Measurements from ENCODE around the gene PIK3CG. TPM values are rescaled to one million over a fixed set of nuclear protein-coding genes. Genes with fewer than 3 reads are reported as not detected.
A peak's percentile ranks its signal among the peaks of the same experiment; 100 is the strongest.

Gene PIK3CG
- total and polyA plus RNA-seq, 10 of the 15 experiments (the other 5 are each of a cell fraction or from before 2014, with no cell fraction given), result 0.79 to 7.6 (median 5.2) TPM

DNA sequence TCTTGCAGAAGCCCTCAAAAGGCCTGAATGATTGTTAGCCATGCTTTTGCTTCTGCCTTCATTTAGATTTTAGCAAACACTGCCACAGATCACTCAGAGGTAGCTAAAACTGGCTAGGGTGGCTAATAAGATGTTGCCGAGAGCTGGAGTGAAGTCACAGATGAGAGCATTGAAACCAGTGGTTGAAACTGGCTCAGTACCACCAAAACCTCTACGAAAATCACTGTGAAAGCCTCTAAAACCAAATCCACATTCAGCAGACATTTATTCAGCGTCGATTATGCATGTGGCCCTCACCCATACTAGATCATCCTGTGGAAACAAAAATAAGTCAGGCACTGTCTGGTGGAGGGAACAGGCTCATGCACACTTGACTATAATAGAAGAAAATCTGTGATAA, 50.8 kb downstream of the PIK3CG start (continued):
- TF ChIP-seq, protein P1, sequence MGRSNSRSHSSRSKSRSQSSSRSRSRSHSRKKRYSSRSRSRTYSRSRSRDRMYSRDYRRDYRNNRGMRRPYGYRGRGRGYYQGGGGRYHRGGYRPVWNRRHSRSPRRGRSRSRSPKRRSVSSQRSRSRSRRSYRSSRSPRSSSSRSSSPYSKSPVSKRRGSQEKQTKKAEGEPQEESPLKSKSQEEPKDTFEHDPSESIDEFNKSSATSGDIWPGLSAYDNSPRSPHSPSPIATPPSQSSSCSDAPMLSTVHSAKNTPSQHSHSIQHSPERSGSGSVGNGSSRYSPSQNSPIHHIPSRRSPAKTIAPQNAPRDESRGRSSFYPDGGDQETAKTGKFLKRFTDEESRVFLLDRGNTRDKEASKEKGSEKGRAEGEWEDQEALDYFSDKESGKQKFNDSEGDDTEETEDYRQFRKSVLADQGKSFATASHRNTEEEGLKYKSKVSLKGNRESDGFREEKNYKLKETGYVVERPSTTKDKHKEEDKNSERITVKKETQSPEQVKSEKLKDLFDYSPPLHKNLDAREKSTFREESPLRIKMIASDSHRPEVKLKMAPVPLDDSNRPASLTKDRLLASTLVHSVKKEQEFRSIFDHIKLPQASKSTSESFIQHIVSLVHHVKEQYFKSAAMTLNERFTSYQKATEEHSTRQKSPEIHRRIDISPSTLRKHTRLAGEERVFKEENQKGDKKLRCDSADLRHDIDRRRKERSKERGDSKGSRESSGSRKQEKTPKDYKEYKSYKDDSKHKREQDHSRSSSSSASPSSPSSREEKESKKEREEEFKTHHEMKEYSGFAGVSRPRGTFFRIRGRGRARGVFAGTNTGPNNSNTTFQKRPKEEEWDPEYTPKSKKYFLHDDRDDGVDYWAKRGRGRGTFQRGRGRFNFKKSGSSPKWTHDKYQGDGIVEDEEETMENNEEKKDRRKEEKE (IDR thresholded peaks at IDR 0.05), result no peak
- TF ChIP-seq FOXM1 (IDR thresholded peaks at IDR 0.05; ENCODE audit: low read depth, low read length), result peak; percentile 56; the same call in 1 of the 2 replicates
- TF ChIP-seq SUPT20H (IDR thresholded peaks at IDR 0.05; ENCODE audit: borderline replicate concordance, control insufficient read depth, low read depth, low read length), result no peak
- TF ChIP-seq, protein P2, sequence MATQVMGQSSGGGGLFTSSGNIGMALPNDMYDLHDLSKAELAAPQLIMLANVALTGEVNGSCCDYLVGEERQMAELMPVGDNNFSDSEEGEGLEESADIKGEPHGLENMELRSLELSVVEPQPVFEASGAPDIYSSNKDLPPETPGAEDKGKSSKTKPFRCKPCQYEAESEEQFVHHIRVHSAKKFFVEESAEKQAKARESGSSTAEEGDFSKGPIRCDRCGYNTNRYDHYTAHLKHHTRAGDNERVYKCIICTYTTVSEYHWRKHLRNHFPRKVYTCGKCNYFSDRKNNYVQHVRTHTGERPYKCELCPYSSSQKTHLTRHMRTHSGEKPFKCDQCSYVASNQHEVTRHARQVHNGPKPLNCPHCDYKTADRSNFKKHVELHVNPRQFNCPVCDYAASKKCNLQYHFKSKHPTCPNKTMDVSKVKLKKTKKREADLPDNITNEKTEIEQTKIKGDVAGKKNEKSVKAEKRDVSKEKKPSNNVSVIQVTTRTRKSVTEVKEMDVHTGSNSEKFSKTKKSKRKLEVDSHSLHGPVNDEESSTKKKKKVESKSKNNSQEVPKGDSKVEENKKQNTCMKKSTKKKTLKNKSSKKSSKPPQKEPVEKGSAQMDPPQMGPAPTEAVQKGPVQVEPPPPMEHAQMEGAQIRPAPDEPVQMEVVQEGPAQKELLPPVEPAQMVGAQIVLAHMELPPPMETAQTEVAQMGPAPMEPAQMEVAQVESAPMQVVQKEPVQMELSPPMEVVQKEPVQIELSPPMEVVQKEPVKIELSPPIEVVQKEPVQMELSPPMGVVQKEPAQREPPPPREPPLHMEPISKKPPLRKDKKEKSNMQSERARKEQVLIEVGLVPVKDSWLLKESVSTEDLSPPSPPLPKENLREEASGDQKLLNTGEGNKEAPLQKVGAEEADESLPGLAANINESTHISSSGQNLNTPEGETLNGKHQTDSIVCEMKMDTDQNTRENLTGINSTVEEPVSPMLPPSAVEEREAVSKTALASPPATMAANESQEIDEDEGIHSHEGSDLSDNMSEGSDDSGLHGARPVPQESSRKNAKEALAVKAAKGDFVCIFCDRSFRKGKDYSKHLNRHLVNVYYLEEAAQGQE (IDR thresholded peaks at IDR 0.05; ENCODE audit: low read depth, low read length), result no peak
- no peak for TF ChIP-seq JUND (IDR thresholded peaks at IDR 0.05; ENCODE audit: low read depth, low read length)
- no peak for TF ChIP-seq CREB1 (IDR thresholded peaks at IDR 0.05; ENCODE audit: low read depth)
- no peak for TF ChIP-seq KLF5 (IDR thresholded peaks at IDR 0.05; ENCODE audit: partially characterized antibody)
- 0 out of 2 replicates have a peak, but pooled peaks have one; percentile 44 for TF ChIP-seq PML (IDR thresholded peaks at IDR 0.05; ENCODE audit: low read length)
- TF ChIP-seq CHD2 (IDR thresholded peaks at IDR 0.05; ENCODE audit: borderline replicate concordance, low read depth, low read length), result no peak
- TF ChIP-seq PAX5 (IDR thresholded peaks at IDR 0.05; ENCODE audit: borderline replicate concordance, low read depth, low read length), result peak; percentile 96
- peak; percentile 83 for TF ChIP-seq BCL11A (IDR thresholded peaks at IDR 0.05; ENCODE audit: low read depth, low read length)
- TF ChIP-seq SMAD5 (IDR thresholded peaks at IDR 0.05; ENCODE audit: low read depth), result no peak
- TF ChIP-seq YY1 (IDR thresholded peaks at IDR 0.05; ENCODE audit: low read depth, low read length), result no peak
- TF ChIP-seq, protein P3, sequence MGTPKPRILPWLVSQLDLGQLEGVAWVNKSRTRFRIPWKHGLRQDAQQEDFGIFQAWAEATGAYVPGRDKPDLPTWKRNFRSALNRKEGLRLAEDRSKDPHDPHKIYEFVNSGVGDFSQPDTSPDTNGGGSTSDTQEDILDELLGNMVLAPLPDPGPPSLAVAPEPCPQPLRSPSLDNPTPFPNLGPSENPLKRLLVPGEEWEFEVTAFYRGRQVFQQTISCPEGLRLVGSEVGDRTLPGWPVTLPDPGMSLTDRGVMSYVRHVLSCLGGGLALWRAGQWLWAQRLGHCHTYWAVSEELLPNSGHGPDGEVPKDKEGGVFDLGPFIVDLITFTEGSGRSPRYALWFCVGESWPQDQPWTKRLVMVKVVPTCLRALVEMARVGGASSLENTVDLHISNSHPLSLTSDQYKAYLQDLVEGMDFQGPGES (IDR thresholded peaks at IDR 0.05), result no peak
- no peak for TF ChIP-seq TCF7 (IDR thresholded peaks at IDR 0.05; ENCODE audit: borderline replicate concordance)
- TF ChIP-seq NBN (IDR thresholded peaks at IDR 0.05), result no peak
- TF ChIP-seq MYB (IDR thresholded peaks at IDR 0.05; ENCODE audit: borderline replicate concordance, low read depth, low read length), result no peak
- TF ChIP-seq SREBF2 (IDR thresholded peaks at IDR 0.05; ENCODE audit: low read length), result no peak
- TF ChIP-seq, protein P4, sequence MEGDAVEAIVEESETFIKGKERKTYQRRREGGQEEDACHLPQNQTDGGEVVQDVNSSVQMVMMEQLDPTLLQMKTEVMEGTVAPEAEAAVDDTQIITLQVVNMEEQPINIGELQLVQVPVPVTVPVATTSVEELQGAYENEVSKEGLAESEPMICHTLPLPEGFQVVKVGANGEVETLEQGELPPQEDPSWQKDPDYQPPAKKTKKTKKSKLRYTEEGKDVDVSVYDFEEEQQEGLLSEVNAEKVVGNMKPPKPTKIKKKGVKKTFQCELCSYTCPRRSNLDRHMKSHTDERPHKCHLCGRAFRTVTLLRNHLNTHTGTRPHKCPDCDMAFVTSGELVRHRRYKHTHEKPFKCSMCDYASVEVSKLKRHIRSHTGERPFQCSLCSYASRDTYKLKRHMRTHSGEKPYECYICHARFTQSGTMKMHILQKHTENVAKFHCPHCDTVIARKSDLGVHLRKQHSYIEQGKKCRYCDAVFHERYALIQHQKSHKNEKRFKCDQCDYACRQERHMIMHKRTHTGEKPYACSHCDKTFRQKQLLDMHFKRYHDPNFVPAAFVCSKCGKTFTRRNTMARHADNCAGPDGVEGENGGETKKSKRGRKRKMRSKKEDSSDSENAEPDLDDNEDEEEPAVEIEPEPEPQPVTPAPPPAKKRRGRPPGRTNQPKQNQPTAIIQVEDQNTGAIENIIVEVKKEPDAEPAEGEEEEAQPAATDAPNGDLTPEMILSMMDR (IDR thresholded peaks at IDR 0.05 in 2 of 3, conservative IDR thresholded peaks at IDR 0.05 in 1 of 3; ENCODE audit: control insufficient read depth in 2 of 3, extremely low read depth in 1 of 3, insufficient read depth in 1 of 3, low read depth in 3 of 3, low read length in 3 of 3), result no peak
- no peak for TF ChIP-seq WRNIP1 (IDR thresholded peaks at IDR 0.05; ENCODE audit: borderline replicate concordance, low read depth, low read length)
- TF ChIP-seq LARP7 (IDR thresholded peaks at IDR 0.05), result no peak
- no peak for TF ChIP-seq SMAD1 (IDR thresholded peaks at IDR 0.05; ENCODE audit: low read depth, partially characterized antibody)
- TF ChIP-seq EZH2 (IDR thresholded peaks at IDR 0.05; ENCODE audit: borderline replicate concordance, control insufficient read depth, low read depth, low read length), result no peak
- no peak for TF ChIP-seq TBL1XR1 (IDR thresholded peaks at IDR 0.05; ENCODE audit: low read depth, low read length)
